GM12878 (cell line): ENCODE measurements around the gene AP3B1. TPM values are rescaled to one million over a fixed set of nuclear protein-coding genes. Genes with fewer than 3 reads are reported as not detected.

Experiments
- ATAC-seq: fragments of 200-7000 bp; cut with Tn5 transposase; 3 replicates; pipeline ENCODE4 v1.9.1; 2020; ENCODE audit warnings: mild to moderate bottlenecking, moderate library complexity
- BruUV-seq: library from RNA; stranded (reverse); fragments of 400-500 nt; replicated peaks from 2 replicates; lab custom pipeline; 2021; lab: Mats Ljungman, UMichigan
- CTCF ChIA-PET: fragments of 300-600 bp; sonication (Branson Sonifier 250); formaldehyde crosslinking; extraction: SDS; loops from one replicate; lab custom pipeline; 2021; ENCODE audit warnings: inconsistent platforms; lab: Yijun Ruan, JAX
- POLR2A ChIA-PET: fragments of 350-600 bp; formaldehyde crosslinking; extraction: SDS; loops from one replicate; lab custom pipeline; 2021; ENCODE audit warnings: inconsistent platforms; lab: Charles Lee
- RAD21 ChIA-PET: fragments of 300-600 bp; sonication (Branson Sonifier 250); formaldehyde crosslinking; loops from one replicate; lab custom pipeline; 2023; ENCODE audit warnings: antibody characterized with exemption; ENCODE audit not compliant: unreplicated experiment; lab: Charles Lee
- SMC1A ChIA-PET: fragments of 300-600 bp; sonication (Branson Sonifier 250); formaldehyde crosslinking; loops from one replicate; lab custom pipeline; 2023; ENCODE audit not compliant: unreplicated experiment, uncharacterized antibody; lab: Charles Lee
- DNase-seq: peaks from one replicate; pipeline ENCODE4 v3.0.0-alpha.2; 2011; ENCODE audit warnings: low read depth, low spot score
- FAIRE-seq: peaks from 3 replicates; lab custom pipeline; 2011; peaks lifted over from hg19 to GRCh38; lab: Jason Lieb, UNC
- H2AFZ ChIP-seq: 2 replicates; pipeline ENCODE4 v1.6.0; 2011; ENCODE audit warnings: low read depth, low read length, control low read depth; ENCODE audit not compliant: control insufficient read depth
- H3K27ac ChIP-seq: 2 replicates; pipeline ENCODE4 v1.5.1; 2011; ENCODE audit warnings: control low read depth; ENCODE audit not compliant: control insufficient read depth, insufficient read depth
- H3K27me3 ChIP-seq, 2 experiments: replicated peaks in 1 of 2; 2 replicates each; pipeline versions ENCODE4 v1.6.0 to v1.6.1; 2011; ENCODE audit warnings: low read length in 1 of 2; ENCODE audit not compliant: control insufficient read depth in 2 of 2, insufficient read depth in 2 of 2
- H3K36me3 ChIP-seq, 2 experiments: 2 replicates each; pipeline ENCODE4 v1.5.1; 2011; ENCODE audit warnings: low read length in 1 of 2; ENCODE audit not compliant: control insufficient read depth in 2 of 2, insufficient read depth in 2 of 2
- H3K4me1 ChIP-seq: 2 replicates; pipeline ENCODE4 v1.6.1; 2011; ENCODE audit warnings: mild to moderate bottlenecking, low read length, moderate library complexity, mixed read lengths; ENCODE audit not compliant: control insufficient read depth, insufficient read depth
- H3K4me2 ChIP-seq: 2 replicates; pipeline ENCODE4 v1.6.0; 2011; ENCODE audit warnings: control low read depth; ENCODE audit not compliant: control insufficient read depth, insufficient read depth
- H3K4me3 ChIP-seq: fragments of 200-600 bp; sonication (generic); 2 replicates; pipeline ENCODE4 v1.5.1; 2016
- H3K79me2 ChIP-seq: 2 replicates; pipeline ENCODE4 v1.6.0; 2011; ENCODE audit warnings: low read length; ENCODE audit not compliant: control insufficient read depth, insufficient read depth
- H3K9ac ChIP-seq: 2 replicates; pipeline ENCODE4 v1.8.0; 2011; ENCODE audit warnings: low read length, control low read depth, mixed read lengths; ENCODE audit not compliant: control insufficient read depth, insufficient read depth
- H3K9me3 ChIP-seq: replicated peaks from 3 replicates; pipeline ENCODE4 v1.5.1; 2011; ENCODE audit warnings: mild to moderate bottlenecking, low read length; ENCODE audit not compliant: control insufficient read depth, insufficient read depth
- H4K20me1 ChIP-seq: 2 replicates; pipeline ENCODE4 v1.6.0; 2011; ENCODE audit not compliant: control insufficient read depth, insufficient read depth
- ATF7 ChIP-seq: fragments of 450-650 bp; IDR thresholded peaks from 2 replicates; pipeline ENCODE4 v1.6.1; 2016; ENCODE audit warnings: low read depth, mild to moderate bottlenecking
- BHLHE40 ChIP-seq, 2 experiments: fragments of 450-650 bp in 1 of 2; IDR thresholded peaks; 2 replicates each; pipeline ENCODE4 v1.6.1; 2011 to 2017; ENCODE audit warnings: low read depth in 2 of 2, borderline replicate concordance in 1 of 2, improper control_type of control experiment in 1 of 2, low read length in 1 of 2, mild to moderate bottlenecking in 1 of 2
- BMI1 ChIP-seq: fragments of 450-650 bp; IDR thresholded peaks from 2 replicates; pipeline ENCODE4 v1.6.1; 2016; ENCODE audit warnings: mild to moderate bottlenecking, moderate library complexity, borderline replicate concordance
- CBX5 ChIP-seq: sonication (generic); IDR thresholded peaks from 2 replicates; pipeline ENCODE4 v1.6.1; 2016; ENCODE audit warnings: low read depth, moderate library complexity, mild to moderate bottlenecking, inconsistent platforms
- ESRRA ChIP-seq: IDR thresholded peaks from 2 replicates; pipeline ENCODE4 v1.6.1; 2012; ENCODE audit warnings: mild to moderate bottlenecking, low read length, improper control_type of control experiment
- ETV6 ChIP-seq, 2 experiments: fragments of 450-650 bp in 1 of 2; IDR thresholded peaks in 1 of 2; conservative IDR thresholded peaks in 1 of 2; 2 replicates each; pipeline ENCODE4 v1.6.1; 2014; ENCODE audit warnings: antibody characterized with exemption in 1 of 2, borderline replicate concordance in 1 of 2, low read depth in 1 of 2, mild to moderate bottlenecking in 1 of 2, moderate library complexity in 1 of 2
- NFIC ChIP-seq: IDR thresholded peaks from 2 replicates; pipeline ENCODE4 v1.6.1; 2012; ENCODE audit warnings: low read depth, mild to moderate bottlenecking, inconsistent platforms, low read length, moderate library complexity
- NFXL1 ChIP-seq: fragments of 450-650 bp; IDR thresholded peaks from 2 replicates; pipeline ENCODE4 v1.6.1; 2017; ENCODE audit warnings: antibody characterized with exemption, mild to moderate bottlenecking, borderline replicate concordance
- NR2F1 ChIP-seq: fragments of 450-650 bp; conservative IDR thresholded peaks from 2 replicates; pipeline ENCODE4 v1.6.1; 2017; ENCODE audit warnings: mild to moderate bottlenecking
- POLR2A ChIP-seq: IDR thresholded peaks from 2 replicates; pipeline ENCODE4 v1.6.1; 2011; ENCODE audit warnings: low read depth, mild to moderate bottlenecking, low read length
- RELA ChIP-seq: fragments of 450-650 bp; IDR thresholded peaks from 2 replicates; pipeline ENCODE4 v1.8.0; 2014; ENCODE audit warnings: borderline replicate concordance; ENCODE audit not compliant: partially characterized antibody
- SMAD5 ChIP-seq: IDR thresholded peaks from 2 replicates; pipeline ENCODE4 v1.6.1; 2016; ENCODE audit warnings: antibody characterized with exemption, low read depth
- TARDBP ChIP-seq: IDR thresholded peaks from 2 replicates; pipeline ENCODE4 v1.6.1; 2016; ENCODE audit warnings: borderline replicate concordance
- WGBS: methylation state at CpG from one replicate; pipeline ENCODE4 v1.1.6; 2016; ENCODE audit warnings: low lambda C conversion rate; ENCODE audit not compliant: insufficient replicate concordance, insufficient coverage; ENCODE audit errors: missing lambda C conversion rate; 5-methylcytosine and 5-hydroxymethylcytosine counted together
- in situ Hi-C: fragments of 300-500 bp; cut with MboI; formaldehyde crosslinking; loops from 9 replicates; pipeline ENCODE4 v1.14.3; 2018; ENCODE audit warnings: mixed read lengths
- intact Hi-C: fragments of 100-400 bp; cut with micrococcal nuclease; formaldehyde crosslinking; loops from one replicate; pipeline ENCODE4 v1.14.2; 2022; ENCODE audit not compliant: unreplicated experiment
- polyA plus RNA-seq, 11 experiments: library from polyadenylated mRNA; depleted of rRNA in 4 of 11; unstranded in 6 of 11; stranded (reverse) in 5 of 11; fragments of >200 nt; fragmentation: Nextera tagmentation in 4 of 11; fragmentation: Illumina TruSeq in 1 of 11; extraction: Ambion mirVana in 4 of 11; extraction: Trizol in 1 of 11; gene quantifications; 1 replicate in 1 of 11; 2 replicates in 10 of 11; pipeline versions ENCODE4 v1.2.1 to v1.2.3, GENCODE V29; 2011 to 2016; ENCODE audit warnings: inconsistent platforms in 2 of 11, missing spikeins in 2 of 11, low read depth in 1 of 11
- total RNA-seq, 4 experiments: library from RNA; depleted of rRNA in 3 of 4; stranded (reverse); fragments of >200 nt in 3 of 4; fragmentation: Illumina TruSeq in 1 of 4; extraction: Trizol in 1 of 4; gene quantifications; 2 replicates each; pipeline versions ENCODE4 v1.2.1 to v1.2.3, GENCODE V29; 2013 to 2021
- TF ChIP-seq, protein P1 (sequence below): fragments of 450-650 bp; IDR thresholded peaks from 2 replicates; pipeline ENCODE4 v1.6.1; 2018; ENCODE audit warnings: mild to moderate bottlenecking, low read depth, moderate library complexity; ENCODE audit not compliant: partially characterized antibody
- TF ChIP-seq, protein P2 (sequence below): IDR thresholded peaks from 2 replicates; pipeline ENCODE4 v1.6.1; 2012; ENCODE audit warnings: low read depth, low read length, improper control_type of control experiment
- TF ChIP-seq, protein P3 (sequence below): fragments of 450-650 bp; formaldehyde crosslinking; IDR thresholded peaks from 2 replicates; pipeline ENCODE4 v1.4.0; 2022; ENCODE audit warnings: mild to moderate bottlenecking, moderate library complexity

The AP3B1 gene
- total and polyA plus RNA-seq, 10 of the 15 experiments (the other 5 are each of a cell fraction or from before 2014, with no cell fraction given) = 30.9 to 70.8 (median 46.0) TPM

DNA sequence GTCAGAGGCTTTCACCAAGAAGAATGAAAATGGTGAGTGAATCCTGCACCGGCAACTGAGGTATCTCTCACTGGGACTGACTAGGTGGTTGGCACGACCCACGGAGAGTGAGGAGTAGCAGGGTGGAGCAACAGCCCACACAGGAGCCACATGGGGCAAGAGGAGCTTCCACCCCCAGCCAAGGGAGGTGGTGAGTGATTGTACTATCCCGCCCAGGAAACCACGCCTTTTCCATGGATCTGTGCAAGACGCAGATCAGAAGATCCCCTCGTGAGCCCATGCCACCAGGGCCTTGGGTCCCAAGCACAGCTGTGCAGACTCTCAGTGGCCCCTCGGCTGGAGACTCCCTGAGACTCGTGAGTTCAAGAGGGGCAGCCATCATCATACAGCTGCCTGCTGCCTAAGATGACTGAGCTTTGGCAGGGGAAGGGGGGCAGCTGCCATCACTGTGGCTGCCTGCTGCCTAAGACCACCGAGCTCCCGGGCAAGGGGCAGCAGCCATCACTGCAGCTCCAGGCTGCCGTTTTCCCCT, 229.5 kb downstream of the AP3B1 start:
- intact Hi-C loops = no loop called here
- ATAC-seq = no peak
- Histone ChIP-seq H4K20me1 (no peaks in the 10 kb centered on the region), H3K27me3 (no peaks in the 10 kb centered on the region), H3K27ac (no peak overlapping the region), H3K36me3 (peaks cover 0 to 2% of the 10 kb centered on the region in 2 experiments; a peak in 2 of 4 replicates), H3K79me2 (no peaks in the 10 kb centered on the region), H3K4me3 (no peak overlapping the region), H3K9me3 (no peaks in the 10 kb centered on the region; the same call in none of the 3 replicates), H3K4me2 (no peak overlapping the region), H2AFZ (no peak overlapping the region), H3K9ac (no peak overlapping the region), H3K4me1 (no peaks in the 10 kb centered on the region)
- no peak for DNase-seq
- ChIA-PET POLR2A (no interaction called here), RAD21 (interaction anchor here (0.6 kb wide), 2 partner anchors 258 to 638 kb away, joined by 3 to 4 read pairs; no protein-coding TSS in a partner anchor), CTCF (interaction anchor here (1.0 to 4.0 kb wide), 3 partner anchors 9 to 79 kb away, joined by 3 to 12 read pairs (median 3); no protein-coding TSS in a partner anchor), SMC1A (interaction anchor here (1.4 to 3.8 kb wide), 3 partner anchors 11 to 208 kb away, joined by 3 to 22 read pairs (median 3); no protein-coding TSS in a partner anchor)
- no peak for FAIRE-seq
- no TSS peak for BruUV-seq
- 98% methylated on average over 12 of the region's 12 CpGs for WGBS
- in situ Hi-C loops = no loop called here
- TF ChIP-seq ATF7 (no peak), BMI1 (no peak), RELA (no peak), ESRRA (no peak), BHLHE40 (IDR thresholded peaks at IDR 0.05; ENCODE audit: borderline replicate concordance in 1 of 2, low read depth in 2 of 2, low read length in 1 of 2) (no peak), CBX5 (no peak), POLR2A (no peak), TARDBP (no peak), NR2F1 (no peak), NFIC (no peak), ETV6 (conservative IDR thresholded peaks at IDR 0.05 in 1 of 2, IDR thresholded peaks at IDR 0.05 in 1 of 2; ENCODE audit: borderline replicate concordance in 1 of 2, low read depth in 1 of 2) (no peak), NFXL1 (no peak), SMAD5 (no peak)
- TF ChIP-seq, protein P1, sequence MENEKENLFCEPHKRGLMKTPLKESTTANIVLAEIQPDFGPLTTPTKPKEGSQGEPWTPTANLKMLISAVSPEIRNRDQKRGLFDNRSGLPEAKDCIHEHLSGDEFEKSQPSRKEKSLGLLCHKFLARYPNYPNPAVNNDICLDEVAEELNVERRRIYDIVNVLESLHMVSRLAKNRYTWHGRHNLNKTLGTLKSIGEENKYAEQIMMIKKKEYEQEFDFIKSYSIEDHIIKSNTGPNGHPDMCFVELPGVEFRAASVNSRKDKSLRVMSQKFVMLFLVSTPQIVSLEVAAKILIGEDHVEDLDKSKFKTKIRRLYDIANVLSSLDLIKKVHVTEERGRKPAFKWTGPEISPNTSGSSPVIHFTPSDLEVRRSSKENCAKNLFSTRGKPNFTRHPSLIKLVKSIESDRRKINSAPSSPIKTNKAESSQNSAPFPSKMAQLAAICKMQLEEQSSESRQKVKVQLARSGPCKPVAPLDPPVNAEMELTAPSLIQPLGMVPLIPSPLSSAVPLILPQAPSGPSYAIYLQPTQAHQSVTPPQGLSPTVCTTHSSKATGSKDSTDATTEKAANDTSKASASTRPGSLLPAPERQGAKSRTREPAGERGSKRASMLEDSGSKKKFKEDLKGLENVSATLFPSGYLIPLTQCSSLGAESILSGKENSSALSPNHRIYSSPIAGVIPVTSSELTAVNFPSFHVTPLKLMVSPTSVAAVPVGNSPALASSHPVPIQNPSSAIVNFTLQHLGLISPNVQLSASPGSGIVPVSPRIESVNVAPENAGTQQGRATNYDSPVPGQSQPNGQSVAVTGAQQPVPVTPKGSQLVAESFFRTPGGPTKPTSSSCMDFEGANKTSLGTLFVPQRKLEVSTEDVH = no peak
- TF ChIP-seq, protein P2, sequence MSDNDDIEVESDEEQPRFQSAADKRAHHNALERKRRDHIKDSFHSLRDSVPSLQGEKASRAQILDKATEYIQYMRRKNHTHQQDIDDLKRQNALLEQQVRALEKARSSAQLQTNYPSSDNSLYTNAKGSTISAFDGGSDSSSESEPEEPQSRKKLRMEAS = no peak
- TF ChIP-seq, protein P3, sequence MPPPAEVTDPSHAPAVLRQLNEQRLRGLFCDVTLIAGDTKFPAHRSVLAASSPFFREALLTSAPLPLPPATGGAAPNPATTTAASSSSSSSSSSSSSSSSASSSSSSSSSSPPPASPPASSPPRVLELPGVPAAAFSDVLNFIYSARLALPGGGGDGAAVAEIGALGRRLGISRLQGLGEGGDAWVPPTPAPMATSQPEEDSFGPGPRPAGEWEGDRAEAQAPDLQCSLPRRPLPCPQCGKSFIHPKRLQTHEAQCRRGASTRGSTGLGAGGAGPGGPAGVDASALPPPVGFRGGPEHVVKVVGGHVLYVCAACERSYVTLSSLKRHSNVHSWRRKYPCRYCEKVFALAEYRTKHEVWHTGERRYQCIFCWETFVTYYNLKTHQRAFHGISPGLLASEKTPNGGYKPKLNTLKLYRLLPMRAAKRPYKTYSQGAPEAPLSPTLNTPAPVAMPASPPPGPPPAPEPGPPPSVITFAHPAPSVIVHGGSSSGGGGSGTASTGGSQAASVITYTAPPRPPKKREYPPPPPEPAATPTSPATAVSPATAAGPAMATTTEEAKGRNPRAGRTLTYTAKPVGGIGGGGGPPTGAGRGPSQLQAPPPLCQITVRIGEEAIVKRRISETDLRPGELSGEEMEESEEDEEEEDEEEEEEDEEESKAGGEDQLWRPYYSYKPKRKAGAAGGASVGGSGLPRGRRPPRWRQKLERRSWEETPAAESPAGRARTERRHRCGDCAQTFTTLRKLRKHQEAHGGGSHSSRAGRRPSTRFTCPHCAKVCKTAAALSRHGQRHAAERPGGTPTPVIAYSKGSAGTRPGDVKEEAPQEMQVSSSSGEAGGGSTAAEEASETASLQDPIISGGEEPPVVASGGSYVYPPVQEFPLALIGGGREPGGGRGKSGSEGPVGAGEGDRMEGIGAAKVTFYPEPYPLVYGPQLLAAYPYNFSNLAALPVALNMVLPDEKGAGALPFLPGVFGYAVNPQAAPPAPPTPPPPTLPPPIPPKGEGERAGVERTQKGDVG = no peak
